HG02571 (cell line): Measurements from ENCODE around the gene RNU2-1.
"Not testable (repeated sequence)": the region's sequence is repeated elsewhere in the genome, so short reads cannot be mapped to it uniquely, and the experiment has no call there.

Source experiments
- ATAC-seq: cut with Tn5 transposase; IDR thresholded peaks from one replicate; pipeline ENCODE4 v1.9.1; 2021; ENCODE audit warnings: mild to moderate bottlenecking, moderate library complexity; ENCODE audit not compliant: unreplicated experiment

RNU2-1 gene

DNA sequence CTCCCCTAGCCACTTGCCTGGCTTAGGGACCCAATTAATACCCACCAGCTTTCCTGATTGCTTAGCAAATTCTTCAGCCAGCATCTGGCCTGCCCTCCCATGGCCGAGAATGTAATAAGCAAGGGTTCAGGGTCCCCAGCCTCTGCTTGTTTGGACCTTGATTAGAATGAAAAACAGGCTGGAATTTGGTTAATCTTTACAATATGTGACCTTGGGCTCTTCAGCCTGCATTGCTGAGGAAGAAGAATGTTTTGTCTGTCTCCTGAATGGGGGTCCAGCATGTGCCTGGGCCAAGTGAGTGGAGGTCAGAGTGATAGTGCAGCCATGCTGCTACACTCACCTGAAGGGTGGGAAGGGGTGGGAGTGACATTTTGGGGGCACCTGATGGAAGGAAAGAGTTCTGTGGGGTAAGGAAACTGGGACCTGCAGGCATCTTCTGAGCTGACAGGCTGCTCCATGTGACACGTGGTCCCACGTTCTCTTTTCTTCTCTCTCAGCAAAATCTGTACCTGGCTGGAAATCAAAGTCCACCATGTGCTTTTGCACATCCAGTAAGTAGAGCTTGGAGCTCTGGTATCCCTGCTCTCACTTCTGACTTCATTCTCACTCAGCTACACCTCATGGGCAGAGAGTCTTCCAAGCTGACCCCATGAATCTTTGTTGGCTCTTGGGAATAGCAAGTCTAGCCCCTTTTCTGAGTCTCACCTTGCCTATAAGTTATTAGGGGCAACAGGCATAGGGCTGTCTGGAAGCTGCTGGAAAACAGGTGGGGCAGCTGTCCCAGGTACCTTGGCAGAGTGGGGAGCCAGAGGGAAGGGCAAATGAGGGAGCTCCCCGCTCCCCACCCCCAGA is 16.8 kb downstream of the RNU2-1 start:
- ATAC-seq: no peak

DNA sequence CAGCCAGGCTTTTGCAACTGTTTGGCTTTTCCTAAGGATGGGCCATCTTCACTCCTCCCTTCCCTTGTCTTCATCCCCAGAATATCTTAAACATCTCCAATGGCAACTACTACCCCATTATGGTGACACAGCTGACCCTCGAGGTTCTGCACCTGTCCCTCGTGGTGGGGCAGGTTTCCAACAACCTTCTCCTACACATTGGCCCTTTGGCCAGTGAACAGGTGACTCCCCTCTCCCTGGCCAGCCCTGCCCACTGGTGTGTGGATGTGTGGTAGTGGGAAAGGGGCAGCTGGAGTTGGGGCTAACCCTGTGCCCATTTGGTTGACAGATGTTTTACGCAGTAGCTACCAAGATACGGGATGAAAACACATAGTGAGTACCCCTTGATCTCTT is 17.4 kb downstream of the RNU2-1 start:
- ATAC-seq: no peak

GRCh38 chr17:43215341-43215740 is 18.4 kb downstream of the RNU2-1 start:
- no peak for ATAC-seq

DNA sequence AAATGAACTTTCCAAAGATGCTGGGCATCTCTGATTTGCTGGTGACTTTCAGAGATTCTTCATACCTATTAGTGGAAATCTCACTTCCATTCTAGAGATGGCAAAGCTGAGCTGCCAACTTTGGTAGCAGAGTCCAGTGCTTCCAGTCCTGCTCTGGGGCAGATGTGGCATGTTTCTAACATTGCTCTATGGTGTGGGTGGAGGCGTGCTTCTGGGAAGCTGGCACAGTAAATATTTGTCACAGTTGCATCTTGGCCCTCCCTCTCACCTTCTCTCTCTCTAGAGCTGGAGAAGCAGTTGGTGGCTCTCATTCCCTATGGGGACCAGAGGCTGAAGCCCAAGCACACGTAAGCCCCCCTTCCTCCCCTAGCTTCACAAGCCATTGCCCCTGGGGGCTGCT is 20.2 kb downstream of the RNU2-1 start:
- no peak for ATAC-seq

- no peak for ATAC-seq
These were observed 20.9 kb downstream of the RNU2-1 start for GRCh38 chr17:43212641-43213490.

DNA sequence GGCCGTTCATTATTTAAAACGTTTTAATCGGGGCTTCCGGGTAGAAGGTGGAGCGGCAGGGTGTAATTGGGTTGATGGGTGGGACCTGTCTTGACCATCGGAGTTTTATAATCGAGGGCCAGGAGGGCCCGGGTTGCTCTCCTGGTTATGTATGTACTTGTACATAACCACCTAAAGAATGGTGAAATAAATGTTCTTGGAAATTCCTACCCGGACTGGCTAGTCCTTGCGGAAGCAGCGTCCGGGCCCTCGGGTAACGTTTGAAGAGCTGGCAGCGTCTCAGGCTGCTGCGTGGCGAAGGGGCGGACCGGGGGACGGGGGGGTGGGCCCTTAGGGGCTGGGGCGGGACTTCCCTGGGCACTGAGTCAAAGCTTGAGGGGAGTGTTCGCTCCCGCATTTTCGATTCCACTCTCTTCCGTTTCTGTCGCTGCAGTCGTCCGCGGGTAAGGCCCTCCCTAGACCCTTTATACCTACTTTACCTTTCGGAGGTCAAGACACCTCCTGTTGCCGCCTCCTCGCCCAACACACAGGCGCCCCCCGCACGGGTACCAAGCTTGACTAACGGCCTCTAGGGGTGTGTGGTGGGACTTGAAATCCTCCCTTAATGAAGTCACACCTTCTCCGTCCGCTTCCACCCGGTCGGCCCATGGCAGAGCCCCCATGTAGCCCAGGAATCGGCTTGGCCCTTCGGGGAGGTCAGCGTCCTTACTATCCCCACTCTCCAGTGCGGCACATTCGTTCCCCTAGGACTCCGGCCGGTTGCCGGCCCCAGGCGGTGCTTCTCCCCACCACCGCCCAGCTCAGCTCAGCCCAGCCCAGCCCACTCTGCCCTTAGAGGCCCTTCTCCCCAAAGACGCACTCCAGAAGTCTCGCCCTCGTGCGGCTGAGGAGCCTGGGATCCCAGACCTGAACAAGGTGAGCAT is 22.0 kb downstream of the RNU2-1 start, which contains the start of gene TMEM106A:
TMEM106A (plus strand) TSS at position 396 of the 923 bp plus-strand sequence. CDS start 1,167 bp downstream, outside the sequence.
- ATAC-seq: peak; percentile 69

DNA sequence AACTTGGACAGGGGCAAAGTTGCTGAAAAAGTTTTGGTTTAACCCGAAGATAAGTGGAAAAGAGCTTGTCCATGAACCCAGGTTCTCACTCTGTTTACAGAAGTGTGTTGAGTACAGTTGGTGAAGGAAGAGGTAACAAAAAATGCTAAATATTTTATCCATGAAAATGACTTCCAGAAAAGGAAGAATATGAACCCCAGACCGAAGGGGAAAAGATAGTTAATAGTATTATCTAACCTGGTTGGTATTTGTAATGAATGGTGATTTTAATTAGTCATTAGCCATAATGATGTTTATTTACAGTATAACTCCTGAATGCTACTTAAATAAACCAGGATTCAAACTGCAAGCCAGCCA is 22.7 kb downstream of the RNU2-1 start:
- ATAC-seq: no peak

- ATAC-seq: no peak
These were observed 23.2 kb downstream of the RNU2-1 start for GRCh38 chr17:43210576-43210975.

GRCh38 chr17:43203013-43203412 is 30.8 kb downstream of the RNU2-1 start:
- ATAC-seq: not testable (repeated sequence)

DNA sequence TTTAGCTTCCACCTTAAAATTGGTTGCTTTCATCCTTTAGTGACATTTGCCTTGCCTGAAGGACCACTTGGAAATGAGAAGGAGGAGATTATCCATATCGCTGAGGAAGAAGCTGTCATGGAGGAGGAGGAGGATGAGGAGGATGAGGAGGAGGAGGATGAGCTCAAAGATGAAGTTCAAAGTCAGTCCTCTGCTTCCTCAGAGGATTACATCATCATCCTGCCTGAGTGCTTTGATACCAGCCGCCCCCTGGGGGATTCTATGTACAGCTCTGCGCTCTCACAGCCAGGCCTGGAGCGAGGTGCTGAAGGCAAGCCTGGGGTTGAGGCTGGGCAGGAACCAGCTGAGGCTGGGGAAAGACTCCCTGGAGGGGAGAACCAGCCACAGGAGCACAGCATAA is 33.6 kb downstream of the RNU2-1 start:
- ATAC-seq: no peak

DNA sequence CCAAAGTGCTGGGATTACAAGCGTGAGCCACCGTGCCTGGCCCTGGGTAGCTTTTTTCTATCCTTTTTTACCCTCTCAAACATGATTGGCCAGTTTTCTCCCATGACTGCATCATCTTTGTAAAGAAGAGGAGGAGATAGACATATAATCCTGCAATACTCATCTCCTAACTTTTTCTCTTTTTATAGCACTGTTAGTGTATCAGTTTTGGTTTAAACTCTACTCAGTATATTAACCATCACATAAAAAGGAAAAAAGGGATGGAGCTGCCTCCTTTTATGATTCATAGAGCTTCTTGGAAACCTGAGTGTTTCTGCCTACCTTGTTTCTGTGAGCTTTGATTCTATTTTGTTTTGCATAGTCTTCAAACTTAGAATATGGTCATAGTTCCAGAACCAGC is 34.1 kb downstream of the RNU2-1 start:
- ATAC-seq: no peak

DNA sequence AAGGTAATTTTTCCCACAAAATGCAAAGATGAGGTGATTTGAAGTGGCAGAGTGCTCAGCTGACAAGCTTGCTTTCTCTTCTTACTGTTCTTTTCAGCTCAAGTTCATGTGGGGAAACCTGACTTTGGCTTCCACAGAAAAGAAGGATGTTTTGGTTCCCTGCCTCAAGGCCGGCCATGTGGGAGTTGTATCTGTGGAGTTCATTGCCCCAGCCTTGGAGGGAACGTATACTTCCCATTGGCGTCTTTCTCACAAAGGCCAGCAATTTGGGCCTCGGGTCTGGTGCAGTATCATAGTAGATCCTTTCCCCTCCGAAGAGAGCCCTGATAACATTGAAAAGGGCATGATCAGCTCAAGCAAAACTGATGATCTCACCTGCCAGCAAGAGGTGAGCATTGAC is 40.5 kb downstream of the RNU2-1 start:
- no peak for ATAC-seq

GRCh38 chr17:43186656-43187055 is 47.1 kb downstream of the RNU2-1 start:
- not testable (repeated sequence) for ATAC-seq

GRCh38 chr17:43183921-43184320 is 49.9 kb downstream of the RNU2-1 start:
- ATAC-seq: no peak
